GM12878 (cell line): ENCODE data around the gene SRSF3. TPM values are rescaled to one million over a fixed set of nuclear protein-coding genes. Genes with fewer than 3 reads are reported as not detected.

Experiments
- ASH2L ChIP-seq: fragments of 300-600, 200-600 bp; sonication (generic); IDR thresholded peaks from 2 replicates; pipeline ENCODE4 v1.6.1; 2017; ENCODE audit warnings: low read depth, mild to moderate bottlenecking, borderline replicate concordance
- CREM ChIP-seq: IDR thresholded peaks from 2 replicates; pipeline ENCODE4 v1.6.1; 2014; ENCODE audit warnings: antibody characterized with exemption, low read depth
- FOXK2 ChIP-seq: fragments of 450-650 bp; IDR thresholded peaks from 2 replicates; pipeline ENCODE4 v1.6.1; 2017; ENCODE audit warnings: mild to moderate bottlenecking, moderate library complexity
- IKZF2 ChIP-seq, 2 experiments: fragments of 450-650 bp; IDR thresholded peaks; 2 replicates each; pipeline ENCODE4 v1.6.1; 2017; ENCODE audit warnings: mild to moderate bottlenecking in 2 of 2, moderate library complexity in 2 of 2
- MEF2A ChIP-seq: IDR thresholded peaks from 2 replicates; pipeline ENCODE4 v1.6.1; 2011; ENCODE audit warnings: low read depth, mild to moderate bottlenecking, low read length, moderate library complexity; ENCODE audit not compliant: insufficient read depth
- MYC ChIP-seq: IDR thresholded peaks from 2 replicates; pipeline ENCODE4 v1.6.1; 2011; ENCODE audit warnings: mild to moderate bottlenecking, low read length, moderate library complexity, inconsistent platforms; ENCODE audit not compliant: insufficient read depth, insufficient replicate concordance, insufficient read length, severe bottlenecking
- NFIC ChIP-seq: IDR thresholded peaks from 2 replicates; pipeline ENCODE4 v1.6.1; 2012; ENCODE audit warnings: low read depth, mild to moderate bottlenecking, inconsistent platforms, low read length, moderate library complexity
- NFXL1 ChIP-seq: fragments of 450-650 bp; IDR thresholded peaks from 2 replicates; pipeline ENCODE4 v1.6.1; 2017; ENCODE audit warnings: antibody characterized with exemption, mild to moderate bottlenecking, borderline replicate concordance
- NFYB ChIP-seq: IDR thresholded peaks from 2 replicates; pipeline ENCODE4 v1.6.1; 2011; ENCODE audit warnings: low read depth, mild to moderate bottlenecking, low read length, improper control_type of control experiment, moderate library complexity; ENCODE audit not compliant: insufficient read depth
- NR2C1 ChIP-seq: fragments of 450-650 bp; IDR thresholded peaks from 2 replicates; pipeline ENCODE4 v1.6.1; 2017; ENCODE audit warnings: antibody characterized with exemption, mild to moderate bottlenecking, moderate library complexity
- NRF1 ChIP-seq: conservative IDR thresholded peaks from 2 replicates; pipeline ENCODE4 v1.6.1; 2011; ENCODE audit warnings: mild to moderate bottlenecking, low read depth, low read length, improper control_type of control experiment
- POLR2AphosphoS5 ChIP-seq: IDR thresholded peaks from 2 replicates; pipeline ENCODE4 v1.6.1; 2011; ENCODE audit warnings: mild to moderate bottlenecking, low read length, inconsistent platforms
- RAD21 ChIP-seq: IDR thresholded peaks from 2 replicates; pipeline ENCODE4 v1.6.1; 2011; ENCODE audit warnings: mild to moderate bottlenecking, low read depth, low read length, moderate library complexity; ENCODE audit not compliant: insufficient read depth
- RUNX3 ChIP-seq: IDR thresholded peaks from 2 replicates; pipeline ENCODE4 v1.6.1; 2012; ENCODE audit warnings: low read length, inconsistent platforms
- SIN3A ChIP-seq: IDR thresholded peaks from 2 replicates; pipeline ENCODE4 v1.6.1; 2012; ENCODE audit warnings: low read depth, low read length, improper control_type of control experiment
- SMAD1 ChIP-seq: fragments of 450-650 bp; IDR thresholded peaks from 2 replicates; pipeline ENCODE4 v1.6.1; 2018; ENCODE audit warnings: mild to moderate bottlenecking, low read depth; ENCODE audit not compliant: partially characterized antibody
- SREBF2 ChIP-seq: IDR thresholded peaks from 2 replicates; pipeline ENCODE4 v1.6.1; 2012; ENCODE audit warnings: mild to moderate bottlenecking, low read length
- STAT3 ChIP-seq: IDR thresholded peaks from 2 replicates; pipeline ENCODE4 v1.6.1; 2011; ENCODE audit warnings: low read depth, low read length, improper control_type of control experiment
- SUZ12 ChIP-seq: fragments of 200-600 bp; sonication (generic); IDR thresholded peaks from one replicate; pipeline ENCODE4 v1.6.1; 2018; ENCODE audit warnings: antibody characterized with exemption, mild to moderate bottlenecking; ENCODE audit not compliant: unreplicated experiment
- TARDBP ChIP-seq: IDR thresholded peaks from 2 replicates; pipeline ENCODE4 v1.6.1; 2016; ENCODE audit warnings: borderline replicate concordance
- WRNIP1 ChIP-seq: IDR thresholded peaks from 2 replicates; pipeline ENCODE4 v1.6.1; 2011; ENCODE audit warnings: low read depth, low read length, improper control_type of control experiment, borderline replicate concordance
- YBX1 ChIP-seq: fragments of 450-650 bp; IDR thresholded peaks from 2 replicates; pipeline ENCODE4 v1.6.1; 2016; ENCODE audit warnings: antibody characterized with exemption
- ZNF217 ChIP-seq: fragments of 450-650 bp; IDR thresholded peaks from 2 replicates; pipeline ENCODE4 v1.6.1; 2017; ENCODE audit warnings: antibody characterized with exemption, mild to moderate bottlenecking
- ZZZ3 ChIP-seq: IDR thresholded peaks from 2 replicates; pipeline ENCODE4 v1.6.1; 2011; ENCODE audit warnings: low read depth; ENCODE audit not compliant: control insufficient read depth, insufficient read length
- polyA plus RNA-seq, 11 experiments: library from polyadenylated mRNA; depleted of rRNA in 4 of 11; unstranded in 6 of 11; stranded (reverse) in 5 of 11; fragments of >200 nt; fragmentation: Nextera tagmentation in 4 of 11; fragmentation: Illumina TruSeq in 1 of 11; extraction: Ambion mirVana in 4 of 11; extraction: Trizol in 1 of 11; gene quantifications; 1 replicate in 1 of 11; 2 replicates in 10 of 11; pipeline versions ENCODE4 v1.2.1 to v1.2.3, GENCODE V29; 2011 to 2016; ENCODE audit warnings: inconsistent platforms in 2 of 11, missing spikeins in 2 of 11, low read depth in 1 of 11
- total RNA-seq, 4 experiments: library from RNA; depleted of rRNA in 3 of 4; stranded (reverse); fragments of >200 nt in 3 of 4; fragmentation: Illumina TruSeq in 1 of 4; extraction: Trizol in 1 of 4; gene quantifications; 2 replicates each; pipeline versions ENCODE4 v1.2.1 to v1.2.3, GENCODE V29; 2013 to 2021
- TF ChIP-seq, protein P1 (sequence below): IDR thresholded peaks from 2 replicates; pipeline ENCODE4 v1.6.1; 2012; ENCODE audit warnings: low read length, inconsistent platforms
- TF ChIP-seq, protein P2 (sequence below): IDR thresholded peaks from 2 replicates; pipeline ENCODE4 v1.6.1; 2012; ENCODE audit warnings: low read depth, low read length, improper control_type of control experiment

Gene SRSF3
- total and polyA plus RNA-seq, 10 of the 15 experiments (the other 5 are each of a cell fraction or from before 2014, with no cell fraction given), result 195 to 1,377 (median 493) TPM

- TF ChIP-seq FOXK2, result peak; percentile 38
- peak; percentile 100 for TF ChIP-seq POLR2AphosphoS5
- TF ChIP-seq STAT3, result no peak
- TF ChIP-seq MEF2A, result 0 out of 2 replicates have a peak, but pooled peaks have one; percentile 34
- TF ChIP-seq NRF1, result peak; percentile 47
- TF ChIP-seq IKZF2 (IDR thresholded peaks at IDR 0.05), result peak in 1 of 2 experiments; percentile 34; a peak in 1 of 4 replicates
- peak; percentile 99 for TF ChIP-seq SMAD1
- peak; percentile 95 for TF ChIP-seq NFYB
- no peak for TF ChIP-seq ASH2L
- TF ChIP-seq SUZ12, result no peak
- TF ChIP-seq SIN3A, result peak; percentile 70
- TF ChIP-seq RAD21, result no peak
- no peak for TF ChIP-seq SREBF2
- no peak for TF ChIP-seq ZZZ3
- peak; percentile 25; the same call in 1 of the 2 replicates for TF ChIP-seq WRNIP1
- TF ChIP-seq TARDBP, result no peak; the same call in 1 of the 2 replicates
- TF ChIP-seq, protein P1, sequence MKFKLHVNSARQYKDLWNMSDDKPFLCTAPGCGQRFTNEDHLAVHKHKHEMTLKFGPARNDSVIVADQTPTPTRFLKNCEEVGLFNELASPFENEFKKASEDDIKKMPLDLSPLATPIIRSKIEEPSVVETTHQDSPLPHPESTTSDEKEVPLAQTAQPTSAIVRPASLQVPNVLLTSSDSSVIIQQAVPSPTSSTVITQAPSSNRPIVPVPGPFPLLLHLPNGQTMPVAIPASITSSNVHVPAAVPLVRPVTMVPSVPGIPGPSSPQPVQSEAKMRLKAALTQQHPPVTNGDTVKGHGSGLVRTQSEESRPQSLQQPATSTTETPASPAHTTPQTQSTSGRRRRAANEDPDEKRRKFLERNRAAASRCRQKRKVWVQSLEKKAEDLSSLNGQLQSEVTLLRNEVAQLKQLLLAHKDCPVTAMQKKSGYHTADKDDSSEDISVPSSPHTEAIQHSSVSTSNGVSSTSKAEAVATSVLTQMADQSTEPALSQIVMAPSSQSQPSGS, result peak; percentile 46; the same call in 1 of the 2 replicates
- no peak for TF ChIP-seq NFXL1
- TF ChIP-seq RUNX3, result peak; percentile 70
- TF ChIP-seq MYC, result no peak
- TF ChIP-seq YBX1, result 0 out of 2 replicates have a peak, but pooled peaks have one; percentile 16
- peak; percentile 83 for TF ChIP-seq NR2C1
- TF ChIP-seq, protein P2, sequence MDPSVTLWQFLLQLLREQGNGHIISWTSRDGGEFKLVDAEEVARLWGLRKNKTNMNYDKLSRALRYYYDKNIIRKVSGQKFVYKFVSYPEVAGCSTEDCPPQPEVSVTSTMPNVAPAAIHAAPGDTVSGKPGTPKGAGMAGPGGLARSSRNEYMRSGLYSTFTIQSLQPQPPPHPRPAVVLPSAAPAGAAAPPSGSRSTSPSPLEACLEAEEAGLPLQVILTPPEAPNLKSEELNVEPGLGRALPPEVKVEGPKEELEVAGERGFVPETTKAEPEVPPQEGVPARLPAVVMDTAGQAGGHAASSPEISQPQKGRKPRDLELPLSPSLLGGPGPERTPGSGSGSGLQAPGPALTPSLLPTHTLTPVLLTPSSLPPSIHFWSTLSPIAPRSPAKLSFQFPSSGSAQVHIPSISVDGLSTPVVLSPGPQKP, result no peak
- no peak for TF ChIP-seq ZNF217
- TF ChIP-seq CREM, result peak; percentile 92
- peak; percentile 41; the same call in 1 of the 2 replicates for TF ChIP-seq NFIC
Observed at GRCh38 chr6:36594029-36594815, at the start of gene SRSF3 (continued).
